Activated CD4-positive, alpha-beta memory T cell treated with anti-CD3 and anti-CD28 coated beads for 36 hours (primary cell): ENCODE measurements around the gene LAMB2. TPM values are rescaled to one million over a fixed set of nuclear protein-coding genes. Genes with fewer than 3 reads are reported as not detected.

Experiments
- CTCF ChIA-PET: fragments of 350-600 bp; sonication (Branson Sonifier 250); formaldehyde crosslinking; loops from one replicate; lab custom pipeline; 2021; ENCODE audit warnings: antibody characterized with exemption, inconsistent platforms; lab: Charles Lee
- POLR2A ChIA-PET: fragments of 350-600 bp; sonication (Branson Sonifier 250); formaldehyde crosslinking; loops from one replicate; lab custom pipeline; 2021; ENCODE audit warnings: antibody characterized with exemption; lab: Charles Lee
- DNase-seq: peaks from one replicate; pipeline ENCODE4 v3.0.0-alpha.2; 2020
- H3K27ac Mint-ChIP-seq: one replicate; pipeline ENCODE4 v1.8.0; 2021; ENCODE audit warnings: mixed read lengths
- H3K27me3 Mint-ChIP-seq: one replicate; pipeline ENCODE4 v1.8.0; 2021; ENCODE audit warnings: mixed read lengths
- H3K36me3 Mint-ChIP-seq: one replicate; pipeline ENCODE4 v1.8.0; 2021; ENCODE audit warnings: mixed read lengths
- H3K4me1 Mint-ChIP-seq: one replicate; pipeline ENCODE4 v1.8.0; 2021; ENCODE audit warnings: low read depth, mixed read lengths
- H3K4me3 Mint-ChIP-seq: one replicate; pipeline ENCODE4 v1.8.0; 2021; ENCODE audit warnings: mild to moderate bottlenecking, mixed read lengths
- H3K9me3 Mint-ChIP-seq: one replicate; pipeline ENCODE4 v1.8.0; 2021; ENCODE audit warnings: mixed read lengths
- intact Hi-C: fragments of 100-400 bp; cut with micrococcal nuclease; formaldehyde crosslinking; loops from one replicate; pipeline ENCODE4 v1.15.1; 2023
- total RNA-seq, 2 experiments: library from RNA; stranded (reverse); gene quantifications; one replicate each; pipeline ENCODE4 v1.2.3, GENCODE V29; 2021

The LAMB2 gene
- not detected for total RNA-seq

DNA sequence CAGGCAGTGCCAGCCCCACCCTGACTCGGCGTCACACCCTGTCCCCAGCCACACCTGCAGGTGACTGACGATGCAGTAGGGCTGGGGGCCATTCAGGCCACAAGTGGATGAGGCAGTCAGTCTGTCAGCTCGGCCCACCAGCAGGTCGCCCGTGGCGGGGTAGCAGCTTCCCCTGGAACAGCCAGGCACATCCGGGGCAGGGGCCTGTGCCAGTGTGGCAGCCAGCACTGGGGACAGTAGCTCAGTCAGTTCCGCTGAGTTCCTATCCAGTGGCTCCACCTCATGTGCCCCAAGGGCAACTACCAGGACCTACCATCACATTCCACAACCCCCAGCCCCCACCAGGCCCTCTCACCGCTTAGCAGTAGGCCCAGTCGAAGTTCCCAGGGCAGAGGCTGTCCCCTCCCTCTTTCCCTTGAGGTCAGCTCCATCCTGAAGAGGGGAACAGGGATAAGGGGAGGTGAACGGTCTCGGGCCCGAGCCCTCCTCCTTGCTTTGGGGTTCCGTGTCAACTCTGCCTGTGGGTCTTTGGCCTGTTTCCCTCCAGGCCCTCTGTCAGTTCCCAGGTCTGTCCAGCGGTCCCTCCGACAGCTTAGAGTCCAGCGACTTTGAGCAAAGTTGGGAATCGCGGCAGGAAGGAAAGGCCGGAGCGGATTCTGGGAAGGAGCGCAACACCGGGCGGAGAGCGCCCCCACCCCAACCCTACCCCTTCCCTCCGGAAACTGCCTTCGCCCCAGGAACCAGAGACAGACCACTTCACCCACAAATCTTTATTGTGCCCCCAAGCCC, at the start of gene LAMB2:
TSS of gene LAMB2 (minus strand) at position 614 of the 789 bp plus-strand sequence. CDS start at position 431, 183 bp downstream.
- H3K27ac Mint-ChIP-seq = no peak within 1 kb of the TSS
- no peaks in the 10 kb centered on the region for H3K4me1 Mint-ChIP-seq
- DNase-seq = no peak
- H3K36me3 Mint-ChIP-seq = no peaks in the 10 kb centered on the region
- POLR2A ChIA-PET = no interaction called here
- intact Hi-C loops = no loop called here
- H3K4me3 Mint-ChIP-seq = no peak within 1 kb of the TSS
- CTCF ChIA-PET = no interaction called here
- H3K27me3 Mint-ChIP-seq = peaks cover 17% of the 10 kb centered on the region
- H3K9me3 Mint-ChIP-seq = no peaks in the 10 kb centered on the region

- no peak for DNase-seq
- Mint-ChIP-seq H3K36me3 (no peaks in the 10 kb centered on the region), H3K9me3 (no peaks in the 10 kb centered on the region), H3K27ac (no peak overlapping the region), H3K27me3 (peaks cover 8% of the 10 kb centered on the region), H3K4me3 (no peak overlapping the region), H3K4me1 (no peaks in the 10 kb centered on the region)
- intact Hi-C loops = no loop called here
- ChIA-PET POLR2A (no interaction called here), CTCF (interaction anchor here (2.9 kb wide), 1 partner anchor 11 kb away, joined by 16 read pairs; the partner anchor contains the start of gene KLHDC8B)
These were observed 48.5 kb upstream of the LAMB2 start for GRCh38 chr3:49181351-49181750.

GRCh38 chr3:49180116-49180515, 47.3 kb upstream of the LAMB2 start:
- DNase-seq = no peak
- Mint-ChIP-seq H3K36me3 (no peaks in the 10 kb centered on the region), H3K4me1 (no peaks in the 10 kb centered on the region), H3K27ac (no peak overlapping the region), H3K9me3 (no peaks in the 10 kb centered on the region), H3K4me3 (no peak overlapping the region), H3K27me3 (peaks cover 8% of the 10 kb centered on the region)
- CTCF ChIA-PET = interaction anchor here (0.6 to 2.9 kb wide), 3 partner anchors 9 to 854 kb away, joined by 3 to 16 read pairs (median 3); partner anchors contain the start of gene KLHDC8B
- POLR2A ChIA-PET = no interaction called here
- intact Hi-C loops = no loop called here

- H3K36me3 Mint-ChIP-seq = no peaks in the 10 kb centered on the region
- CTCF ChIA-PET = no interaction called here
- no peak overlapping the region for H3K4me3 Mint-ChIP-seq
- H3K9me3 Mint-ChIP-seq = no peaks in the 10 kb centered on the region
- H3K27me3 Mint-ChIP-seq = peaks cover 8% of the 10 kb centered on the region
- POLR2A ChIA-PET = no interaction called here
- DNase-seq = no peak
- intact Hi-C loops = no loop called here
- H3K4me1 Mint-ChIP-seq = no peaks in the 10 kb centered on the region
- H3K27ac Mint-ChIP-seq = no peak overlapping the region
These were observed 44.2 kb upstream of the LAMB2 start for GRCh38 chr3:49177073-49177472.

GRCh38 chr3:49175530-49175929, 42.7 kb upstream of the LAMB2 start:
- peaks cover 7% of the 10 kb centered on the region for H3K4me1 Mint-ChIP-seq
- H3K27me3 Mint-ChIP-seq = peaks cover 8% of the 10 kb centered on the region
- intact Hi-C loops = no loop called here
- no peak overlapping the region for H3K4me3 Mint-ChIP-seq
- CTCF ChIA-PET = no interaction called here
- no peak overlapping the region for H3K27ac Mint-ChIP-seq
- DNase-seq = no peak
- POLR2A ChIA-PET = no interaction called here
- no peaks in the 10 kb centered on the region for H3K36me3 Mint-ChIP-seq
- H3K9me3 Mint-ChIP-seq = no peaks in the 10 kb centered on the region

GRCh38 chr3:49174397-49174985, 41.6 kb upstream of the LAMB2 start:
- H3K27me3 Mint-ChIP-seq = peaks cover 7% of the 10 kb centered on the region
- intact Hi-C loops = no loop called here

DNA sequence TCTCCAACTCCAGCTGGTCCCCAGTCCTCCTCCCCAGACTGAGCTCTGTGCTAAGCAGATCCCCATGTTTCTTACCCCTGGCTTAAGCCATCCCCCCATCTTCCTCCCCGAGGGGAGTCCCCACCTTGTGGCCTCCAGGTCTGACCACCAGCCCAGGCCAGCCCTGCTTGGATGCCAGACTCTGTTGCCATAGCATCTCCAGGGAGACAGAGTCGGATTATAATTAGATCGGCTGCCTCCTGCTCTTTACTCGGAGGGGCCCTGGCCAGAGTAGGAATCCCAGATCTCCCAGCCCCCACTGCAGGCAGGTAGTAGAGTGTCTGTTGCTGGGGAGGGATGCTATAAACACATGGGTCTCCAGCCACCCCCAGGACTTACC, 40.9 kb upstream of the LAMB2 start:
- Mint-ChIP-seq H3K27me3 (peaks cover under 1% of the 10 kb centered on the region), H3K36me3 (no peaks in the 10 kb centered on the region), H3K9me3 (no peaks in the 10 kb centered on the region), H3K27ac (no peak overlapping the region), H3K4me3 (no peak overlapping the region), H3K4me1 (peaks cover 7% of the 10 kb centered on the region)
- ChIA-PET POLR2A (no interaction called here), CTCF (no interaction called here)
- intact Hi-C loops = no loop called here
- DNase-seq = no peak

More at GRCh38 chr3:49174397-49174985, 41.6 kb upstream of the LAMB2 start:
- no peak for DNase-seq
- ChIA-PET POLR2A (no interaction called here), CTCF (no interaction called here)
- Mint-ChIP-seq H3K36me3 (no peaks in the 10 kb centered on the region), H3K27ac (no peak overlapping the region), H3K4me3 (no peak overlapping the region), H3K9me3 (no peaks in the 10 kb centered on the region), H3K4me1 (peaks cover 7% of the 10 kb centered on the region)

- ChIA-PET CTCF (no interaction called here), POLR2A (no interaction called here)
- Mint-ChIP-seq H3K4me3 (no peak overlapping the region), H3K36me3 (no peaks in the 10 kb centered on the region), H3K9me3 (no peaks in the 10 kb centered on the region), H3K27ac (no peak overlapping the region), H3K27me3 (no peaks in the 10 kb centered on the region), H3K4me1 (peaks cover 7% of the 10 kb centered on the region)
- no peak for DNase-seq
- intact Hi-C loops = no loop called here
These were observed 40.4 kb upstream of the LAMB2 start for GRCh38 chr3:49173116-49173791.

DNA sequence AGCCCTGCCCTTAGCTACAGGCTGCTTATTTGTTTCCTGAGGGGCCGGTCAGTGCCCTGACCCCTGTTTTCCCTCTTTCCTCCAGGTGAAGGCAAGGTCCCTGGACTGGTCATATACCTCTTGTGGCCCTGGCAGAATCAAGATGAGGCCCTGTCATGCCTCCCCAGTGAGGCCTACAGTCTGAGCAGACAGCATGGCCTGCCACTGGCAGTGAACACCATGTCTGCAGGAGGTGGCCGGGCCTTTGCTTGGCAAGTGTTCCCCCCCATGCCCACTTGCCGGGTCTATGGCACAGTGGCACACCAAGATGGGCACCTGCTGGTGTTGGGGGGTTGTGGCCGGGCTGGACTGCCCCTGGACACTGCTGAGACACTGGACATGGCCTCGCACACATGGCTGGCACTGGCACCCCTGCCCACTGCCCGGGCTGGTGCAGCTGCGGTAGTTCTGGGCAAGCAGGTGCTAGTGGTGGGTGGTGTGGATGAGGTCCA, 39.7 kb upstream of the LAMB2 start:
- ChIA-PET CTCF (interaction anchor here (2.3 kb wide), 1 partner anchor 276 kb away, joined by 21 read pairs; no protein-coding TSS in a partner anchor), POLR2A (no interaction called here)
- Mint-ChIP-seq H3K4me1 (peaks cover 7% of the 10 kb centered on the region), H3K36me3 (no peaks in the 10 kb centered on the region), H3K4me3 (no peak overlapping the region), H3K9me3 (no peaks in the 10 kb centered on the region), H3K27ac (no peak overlapping the region), H3K27me3 (no peaks in the 10 kb centered on the region)
- intact Hi-C loops = no loop called here
- no peak for DNase-seq

DNA sequence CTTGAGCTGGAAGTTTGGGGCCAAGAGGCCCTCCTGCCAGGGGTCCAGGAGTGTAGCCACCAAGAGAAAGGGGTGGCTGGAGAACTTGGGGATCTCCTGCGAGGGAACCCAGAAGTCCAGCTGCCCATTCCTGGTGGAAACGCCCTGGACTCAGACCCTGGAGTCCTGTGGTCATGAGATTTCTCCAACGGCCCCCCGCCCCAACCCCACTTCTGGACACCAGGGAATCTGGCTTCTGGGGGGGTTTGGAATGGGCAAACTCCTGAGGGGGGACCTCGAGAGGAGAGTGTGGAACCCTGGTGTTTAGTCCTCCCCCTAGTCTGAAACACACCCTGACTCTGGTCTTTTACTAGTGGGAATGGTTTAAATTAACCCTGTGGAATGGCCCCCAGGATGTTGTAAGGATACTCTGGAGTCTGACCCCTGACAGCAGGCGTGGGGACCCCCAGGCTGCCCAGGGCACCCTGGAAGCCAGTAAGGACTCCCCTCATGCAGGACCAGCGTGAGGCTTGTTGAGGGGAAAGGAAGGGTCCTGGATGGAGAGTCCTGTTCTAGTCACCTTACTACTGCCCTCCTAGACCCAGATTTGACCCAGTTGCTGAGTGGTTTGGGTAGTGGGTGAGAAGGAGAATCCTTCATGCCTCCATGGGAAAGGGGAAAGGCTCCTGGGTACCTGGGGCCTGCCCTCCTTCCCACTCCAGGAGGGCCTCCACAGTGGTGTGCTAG, 39.1 kb upstream of the LAMB2 start:
- Mint-ChIP-seq H3K4me3 (peak overlapping the region; percentile 82), H3K27ac (no peak overlapping the region), H3K4me1 (peaks cover 7% of the 10 kb centered on the region), H3K27me3 (no peaks in the 10 kb centered on the region), H3K9me3 (no peaks in the 10 kb centered on the region), H3K36me3 (no peaks in the 10 kb centered on the region)
- ChIA-PET CTCF (interaction anchor here (0.7 to 3.2 kb wide), 19 partner anchors 11 to 771 kb away, joined by 3 to 21 read pairs (median 4); partner anchors contain the start of genes GPX1 and USP4), POLR2A (interaction anchor here (0.8 to 1.7 kb wide), 2 partner anchors 79 to 105 kb away, joined by 3 to 4 read pairs; partner anchors contain the start of genes C3orf62 and QRICH1)
- intact Hi-C loops = loop anchor here (1.0 to 2.0 kb wide), 2 partner anchors 105 to 277 kb away; partner anchors contain the start of gene C3orf62
- DNase-seq = no peak

DNA sequence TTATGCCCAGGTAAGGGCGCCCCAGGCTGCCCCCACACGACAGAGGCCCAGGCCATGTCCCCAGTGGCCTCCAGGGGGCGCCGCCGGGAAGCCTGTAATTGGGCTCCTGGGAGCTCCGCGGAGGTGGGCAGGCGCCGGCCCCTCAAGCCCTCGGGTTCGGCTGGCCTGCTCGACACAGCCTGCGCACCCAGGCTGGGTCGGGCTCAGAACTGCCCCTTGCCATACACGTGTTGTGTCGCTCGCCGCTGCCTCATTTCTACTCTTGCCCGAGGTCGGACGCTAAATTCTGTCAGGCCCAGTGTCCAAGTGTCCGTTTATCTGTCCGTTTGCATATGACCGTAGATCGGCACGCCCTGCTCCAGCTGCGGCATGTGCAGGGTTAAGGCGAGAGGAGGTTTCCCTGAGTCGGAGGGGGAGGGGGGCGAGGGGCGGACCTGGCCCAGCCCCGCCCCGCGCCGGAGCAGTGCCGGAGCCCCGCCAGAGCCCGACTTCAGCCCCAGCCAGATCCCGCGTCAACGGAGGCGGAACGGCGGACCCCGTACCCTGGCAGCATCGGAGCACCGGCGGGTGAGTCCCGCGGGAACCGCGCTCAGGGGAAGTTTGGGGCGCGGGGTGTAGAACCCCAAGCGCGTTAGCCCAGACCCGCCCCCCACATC, 38.4 kb upstream of the LAMB2 start, which contains the start of gene KLHDC8B:
TSS of gene KLHDC8B (plus strand) at position 480 of the 656 bp plus-strand sequence. CDS start 1,172 bp downstream, outside the sequence.
- H3K9me3 Mint-ChIP-seq = no peaks in the 10 kb centered on the region
- ChIA-PET CTCF (interaction anchor here (0.6 to 3.2 kb wide), 36 partner anchors 9 to 770 kb away, joined by 3 to 21 read pairs (median 3); partner anchors contain the start of genes GPX1, QRICH1, USP19 and USP4), POLR2A (interaction anchor here (0.8 to 1.7 kb wide), 2 partner anchors 78 to 105 kb away, joined by 3 to 4 read pairs; partner anchors contain the start of genes C3orf62 and QRICH1)
- peaks cover 13% of the 10 kb centered on the region for H3K4me1 Mint-ChIP-seq
- intact Hi-C loops = loop anchor here (1.0 to 2.0 kb wide), 2 partner anchors 106 to 278 kb away; partner anchors contain the start of gene C3orf62
- H3K27me3 Mint-ChIP-seq = no peaks in the 10 kb centered on the region
- H3K4me3 Mint-ChIP-seq = peak within 1 kb of the TSS; percentile 82
- H3K36me3 Mint-ChIP-seq = peaks cover 1% of the 10 kb centered on the region
- peak; percentile 88 for DNase-seq
- no peak within 1 kb of the TSS for H3K27ac Mint-ChIP-seq
